RWPE1 (cell line): ENCODE measurements around the gene USP10.
A peak's percentile ranks its signal among the peaks of the same experiment; 100 is the strongest.

ENCODE experiments used
- CTCF ChIA-PET: fragments of 350-600 bp; sonication (Branson Sonifier 250); formaldehyde crosslinking; extraction: SDS; loops from one replicate; lab custom pipeline; 2021; lab: Yijun Ruan, JAX
- POLR2A ChIA-PET: fragments of 400-600 bp; formaldehyde crosslinking; extraction: SDS; loops from one replicate; lab custom pipeline; 2020; ENCODE audit warnings: antibody characterized with exemption; ENCODE audit not compliant: low non-redundant PET; lab: Yijun Ruan, JAX
- DNase-seq: peaks from one replicate; pipeline ENCODE4 v3.0.0; 2012; ENCODE audit warnings: low spot score
- H3K27ac ChIP-seq: fragments of 450-650 bp; 2 replicates; pipeline ENCODE4 v1.5.1; 2017
- CTCF ChIP-seq: fragments of 450-650 bp; conservative IDR thresholded peaks from 2 replicates; pipeline ENCODE4 v1.5.1; 2017; ENCODE audit warnings: low read depth, mild to moderate bottlenecking

USP10 gene

GRCh38 chr16:84714028-84714427 is 14.2 kb downstream of the USP10 start:
- CTCF ChIA-PET = interaction anchor here (1.6 kb wide), 1 partner anchor 91 kb away, joined by 4 read pairs; no protein-coding TSS in a partner anchor
- H3K27ac ChIP-seq = peak overlapping the region; percentile 24; the same call in 1 of the 2 replicates
- DNase-seq = no peak
- no peak for TF ChIP-seq CTCF
- POLR2A ChIA-PET = no interaction called here

DNA sequence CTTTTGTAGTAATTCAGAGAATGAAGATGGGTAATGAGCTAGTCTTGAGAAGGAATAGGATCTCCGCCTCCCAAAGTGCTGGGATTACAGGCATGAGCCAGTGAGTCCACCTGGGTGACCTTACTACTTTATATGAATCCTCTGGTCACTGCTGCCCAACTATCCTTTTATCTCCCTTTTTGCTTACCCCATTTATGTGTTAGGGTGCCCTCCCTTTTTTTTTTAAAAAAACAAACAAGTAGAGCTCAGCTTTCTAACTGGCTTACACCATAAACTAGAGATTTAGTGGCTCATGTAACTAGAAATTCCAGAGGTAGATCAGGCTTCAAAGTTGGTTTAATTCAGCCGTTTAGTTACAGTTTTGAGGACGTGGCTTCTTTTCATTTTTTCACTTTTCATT is 15.6 kb downstream of the USP10 start:
- no peak overlapping the region for H3K27ac ChIP-seq
- ChIA-PET CTCF (interaction anchor here (0.6 to 3.1 kb wide), 3 partner anchors 10 to 402 kb away, joined by 3 to 17 read pairs (median 5); no protein-coding TSS in a partner anchor), POLR2A (no interaction called here)
- no peak for DNase-seq
- no peak for TF ChIP-seq CTCF

DNA sequence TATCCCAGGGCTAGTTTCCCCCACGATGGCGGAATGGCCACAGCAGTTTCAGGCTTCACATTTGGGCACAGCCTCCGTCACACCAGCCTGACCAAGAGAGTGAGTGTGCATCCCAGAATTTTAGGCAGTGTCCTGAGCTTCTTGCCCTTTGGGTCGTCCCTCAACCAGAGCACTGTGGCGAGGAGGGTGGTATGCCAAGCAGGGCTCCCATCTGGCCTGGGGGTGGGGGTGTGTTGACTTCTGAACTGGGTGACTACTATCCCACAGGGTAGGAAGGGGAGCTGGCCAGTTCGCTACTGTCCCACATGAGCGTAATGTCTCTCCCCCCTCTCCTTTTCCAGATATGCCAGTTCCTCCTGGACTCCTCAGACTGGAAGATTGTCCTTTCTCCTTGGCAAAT is 16.1 kb downstream of the USP10 start:
- ChIA-PET CTCF (interaction anchor here (3.1 kb wide), 1 partner anchor 10 kb away, joined by 17 read pairs; no protein-coding TSS in a partner anchor), POLR2A (no interaction called here)
- TF ChIP-seq CTCF = no peak
- peak overlapping the region; percentile 24; the same call in 1 of the 2 replicates for H3K27ac ChIP-seq
- DNase-seq = no peak

- TF ChIP-seq CTCF = no peak
- H3K27ac ChIP-seq = no peak overlapping the region
- POLR2A ChIA-PET = no interaction called here
- CTCF ChIA-PET = interaction anchor here (0.6 to 3.1 kb wide), 2 partner anchors 9 to 157 kb away, joined by 3 to 17 read pairs; no protein-coding TSS in a partner anchor
- no peak for DNase-seq
These were observed 16.9 kb downstream of the USP10 start for GRCh38 chr16:84716740-84717139.

GRCh38 chr16:84717484-84717883 is 17.7 kb downstream of the USP10 start:
- no peak overlapping the region for H3K27ac ChIP-seq
- CTCF ChIA-PET = interaction anchor here (0.6 to 3.1 kb wide), 2 partner anchors 8 to 156 kb away, joined by 3 to 17 read pairs; no protein-coding TSS in a partner anchor

GRCh38 chr16:84720177-84720579 is 20.4 kb downstream of the USP10 start:
- ChIA-PET CTCF (interaction anchor here (1.5 kb wide), 1 partner anchor 213 kb away, joined by 4 read pairs; no protein-coding TSS in a partner anchor), POLR2A (interaction anchor here (0.6 kb wide), 2 partner anchors 9 to 22 kb away, joined by 3 to 8 read pairs; no protein-coding TSS in a partner anchor)
- no peak for DNase-seq
- H3K27ac ChIP-seq = peak overlapping the region; percentile 42; the same call in 1 of the 2 replicates
- no peak for TF ChIP-seq CTCF

More at GRCh38 chr16:84717484-84717883, 17.7 kb downstream of the USP10 start:
- POLR2A ChIA-PET = no interaction called here
- TF ChIP-seq CTCF = no peak
- no peak for DNase-seq
